Colonic mucosa (tissue), 4 donors: ENCODE measurements around the gene MAST2. TPM values are rescaled to one million over a fixed set of nuclear protein-coding genes. Genes with fewer than 3 reads are reported as not detected.

Source experiments
- DNase-seq: peaks from one replicate; pipeline ENCODE4 v3.0.0-alpha.2; 2020
- H3K27ac ChIP-seq: fragments of 200-600 bp; one replicate; pipeline ENCODE4 v1.8.0; 2021
- H3K27me3 ChIP-seq: fragments of 200-600 bp; one replicate; pipeline ENCODE4 v1.8.0; 2021
- H3K36me3 ChIP-seq: fragments of 200-600 bp; one replicate; pipeline ENCODE4 v1.8.0; 2021
- H3K4me1 ChIP-seq: fragments of 200-600 bp; one replicate; pipeline ENCODE4 v1.8.0; 2021; ENCODE audit warnings: mild to moderate bottlenecking
- H3K4me3 ChIP-seq: fragments of 200-600 bp; one replicate; pipeline ENCODE4 v1.8.0; 2021
- H3K9ac ChIP-seq, 2 donors: one replicate each; pipeline ENCODE4 v1.7.0; 2013; ENCODE audit warnings: control low read depth in 2 of 2, low read depth in 2 of 2, low read length in 2 of 2
- H3K9me3 ChIP-seq: fragments of 200-600 bp; one replicate; pipeline ENCODE4 v1.8.0; 2021
- CTCF ChIP-seq: fragments of 200-600 bp; IDR thresholded peaks from one replicate; pipeline ENCODE4 v1.8.0; 2022; ENCODE audit warnings: antibody characterized with exemption, mild to moderate bottlenecking
- intact Hi-C: fragments of 100-400 bp; cut with DNase I; formaldehyde crosslinking; loops from one replicate; pipeline ENCODE4 v1.14.1; 2022
- total RNA-seq, 2 donors: library from RNA; stranded (reverse); fragmentation: NEBNext Ultra II Directional in 1 of 2; extraction: Animal tissue kit (Norgen Biotek cat#: 25700) in 1 of 2; gene quantifications; one replicate each; pipeline ENCODE4 v1.2.1, GENCODE V29; 2021
- donor health status: healthy.
- donor health status: DM: no; HTN: no; CAD: no.
- donor health status: DM: no; HTN: no; CAD: no.

MAST2 gene
- total RNA-seq, 2 donors from 2014 or later, result 76.3 to 79.1 TPM

- Histone ChIP-seq H3K9me3 (no peaks in the 10 kb centered on the region), H3K4me3 (no peak overlapping the region), H3K36me3 (no peaks in the 10 kb centered on the region), H3K9ac (no peak overlapping the region), H3K27ac (peak overlapping the region; percentile 2), H3K4me1 (peaks cover 4% of the 10 kb centered on the region), H3K27me3 (no peaks in the 10 kb centered on the region)
- intact Hi-C loops, result no loop called here
- no peak for DNase-seq
- TF ChIP-seq CTCF, result no peak
Measured at GRCh38 chr1:45908611-45909140, 105.3 kb downstream of the MAST2 start.

- Histone ChIP-seq H3K27me3 (no peaks in the 10 kb centered on the region), H3K27ac (peak overlapping the region; percentile 70), H3K9me3 (no peaks in the 10 kb centered on the region), H3K4me1 (peaks cover 4% of the 10 kb centered on the region), H3K36me3 (no peaks in the 10 kb centered on the region), H3K9ac (no peak overlapping the region), H3K4me3 (no peak overlapping the region)
- DNase-seq, result no peak
- no peak for TF ChIP-seq CTCF
- intact Hi-C loops, result loop anchor here (10.0 kb wide), 1 partner anchor 63 kb away; no protein-coding TSS in a partner anchor
Measured at GRCh38 chr1:45911634-45912033, 108.2 kb downstream of the MAST2 start.

GRCh38 chr1:45913183-45913683 is 109.8 kb downstream of the MAST2 start:
- Histone ChIP-seq H3K4me3 (no peak overlapping the region), H3K9ac (peak overlapping the region in 1 of 2 donors; percentile 70), H3K27me3 (no peaks in the 10 kb centered on the region), H3K36me3 (no peaks in the 10 kb centered on the region), H3K4me1 (peaks cover 4% of the 10 kb centered on the region), H3K9me3 (no peaks in the 10 kb centered on the region), H3K27ac (peak overlapping the region; percentile 70)
- intact Hi-C loops, result loop anchor here (10.0 kb wide), 1 partner anchor 62 kb away; no protein-coding TSS in a partner anchor
- DNase-seq, result peak; percentile 81
- no peak for TF ChIP-seq CTCF

GRCh38 chr1:45913731-45914501 is 110.5 kb downstream of the MAST2 start:
- Histone ChIP-seq H3K4me1 (peaks cover 4% of the 10 kb centered on the region), H3K36me3 (no peaks in the 10 kb centered on the region), H3K9ac (peak overlapping the region in 1 of 2 donors; percentile 70), H3K27me3 (no peaks in the 10 kb centered on the region), H3K9me3 (no peaks in the 10 kb centered on the region), H3K4me3 (no peak overlapping the region), H3K27ac (peak overlapping the region; percentile 70)
- intact Hi-C loops, result loop anchor here (10.0 kb wide), 1 partner anchor 61 kb away; no protein-coding TSS in a partner anchor
- TF ChIP-seq CTCF, result no peak
- DNase-seq, result peak; percentile 44

GRCh38 chr1:45914836-45915235 is 111.4 kb downstream of the MAST2 start:
- TF ChIP-seq CTCF, result no peak
- H3K4me3 ChIP-seq, result no peak overlapping the region
- H3K4me1 ChIP-seq, result peaks cover 4% of the 10 kb centered on the region
- intact Hi-C loops, result loop anchor here (10.0 kb wide), 1 partner anchor 60 kb away; no protein-coding TSS in a partner anchor
- no peaks in the 10 kb centered on the region for H3K27me3 ChIP-seq
- H3K27ac ChIP-seq, result peak overlapping the region; percentile 70
- peak overlapping the region in 1 of 2 donors; percentile 70 for H3K9ac ChIP-seq
- no peak for DNase-seq
- H3K36me3 ChIP-seq, result no peaks in the 10 kb centered on the region
- H3K9me3 ChIP-seq, result no peaks in the 10 kb centered on the region
